ENCODE results near the gene RASSF10. TPM values are rescaled to one million over a fixed set of nuclear protein-coding genes. Genes with fewer than 3 reads are reported as not detected.
"Not testable (repeated sequence)": the region's sequence is repeated elsewhere in the genome, so short reads cannot be mapped to it uniquely, and the experiment has no call there.

Gene RASSF10
- total RNA-seq, 1 donor from 2014 or later, result not detected

GRCh38 chr11:13039126-13039525, 30.0 kb downstream of the RASSF10 start:
- no peak for DNase-seq
- Mint-ChIP-seq H3K4me1 (ENCODE audit: low read depth, unreplicated experiment) (no peaks in the 10 kb centered on the region), H3K9me3 (ENCODE audit: unreplicated experiment) (peaks cover 2% of the 10 kb centered on the region), H3K27ac (ENCODE audit: unreplicated experiment) (no peak overlapping the region), H3K36me3 (ENCODE audit: unreplicated experiment) (no peaks in the 10 kb centered on the region), H3K27me3 (ENCODE audit: unreplicated experiment) (peaks cover 2% of the 10 kb centered on the region), H3K4me3 (ENCODE audit: unreplicated experiment) (no peak overlapping the region)
- TF ChIP-seq CTCF (IDR thresholded peaks at IDR 0.05; ENCODE audit: partially characterized antibody, unreplicated experiment), result no peak

- Mint-ChIP-seq H3K27me3 (ENCODE audit: unreplicated experiment) (no peaks in the 10 kb centered on the region), H3K9me3 (ENCODE audit: unreplicated experiment) (no peaks in the 10 kb centered on the region), H3K27ac (ENCODE audit: unreplicated experiment) (no peak overlapping the region), H3K4me3 (ENCODE audit: unreplicated experiment) (no peak overlapping the region), H3K36me3 (ENCODE audit: unreplicated experiment) (no peaks in the 10 kb centered on the region), H3K4me1 (ENCODE audit: low read depth, unreplicated experiment) (no peaks in the 10 kb centered on the region)
- no peak for DNase-seq
- no peak for TF ChIP-seq CTCF (IDR thresholded peaks at IDR 0.05; ENCODE audit: partially characterized antibody, unreplicated experiment)
These were observed 31.9 kb downstream of the RASSF10 start for GRCh38 chr11:13040969-13041561.

GRCh38 chr11:13042873-13043342, 33.8 kb downstream of the RASSF10 start:
- no peaks in the 10 kb centered on the region for H3K9me3 Mint-ChIP-seq (ENCODE audit: unreplicated experiment)
- no peak for DNase-seq
- H3K4me3 Mint-ChIP-seq (ENCODE audit: unreplicated experiment), result no peak overlapping the region
- H3K27ac Mint-ChIP-seq (ENCODE audit: unreplicated experiment), result no peak overlapping the region
- H3K4me1 Mint-ChIP-seq (ENCODE audit: low read depth, unreplicated experiment), result no peaks in the 10 kb centered on the region
- no peaks in the 10 kb centered on the region for H3K27me3 Mint-ChIP-seq (ENCODE audit: unreplicated experiment)
- TF ChIP-seq CTCF (IDR thresholded peaks at IDR 0.05; ENCODE audit: partially characterized antibody, unreplicated experiment), result no peak
- H3K36me3 Mint-ChIP-seq (ENCODE audit: unreplicated experiment), result no peaks in the 10 kb centered on the region

GRCh38 chr11:13043912-13044628, 35.0 kb downstream of the RASSF10 start:
- no peak overlapping the region for H3K27ac Mint-ChIP-seq (ENCODE audit: unreplicated experiment)
- TF ChIP-seq CTCF (IDR thresholded peaks at IDR 0.05; ENCODE audit: partially characterized antibody, unreplicated experiment), result no peak

GRCh38 chr11:13045089-13045488, 36.0 kb downstream of the RASSF10 start:
- DNase-seq; H3K4me1 Mint-ChIP-seq (ENCODE audit: low read depth, unreplicated experiment); H3K9me3 Mint-ChIP-seq (ENCODE audit: unreplicated experiment); H3K4me3 Mint-ChIP-seq (ENCODE audit: unreplicated experiment); H3K27ac Mint-ChIP-seq (ENCODE audit: unreplicated experiment); H3K36me3 Mint-ChIP-seq (ENCODE audit: unreplicated experiment); H3K27me3 Mint-ChIP-seq (ENCODE audit: unreplicated experiment): not testable (repeated sequence)

More at GRCh38 chr11:13043912-13044628, 35.0 kb downstream of the RASSF10 start:
- Mint-ChIP-seq H3K4me3 (ENCODE audit: unreplicated experiment) (no peak overlapping the region), H3K4me1 (ENCODE audit: low read depth, unreplicated experiment) (no peaks in the 10 kb centered on the region), H3K36me3 (ENCODE audit: unreplicated experiment) (no peaks in the 10 kb centered on the region), H3K27me3 (ENCODE audit: unreplicated experiment) (no peaks in the 10 kb centered on the region), H3K9me3 (ENCODE audit: unreplicated experiment) (no peaks in the 10 kb centered on the region)
- no peak for DNase-seq

Measured in glutamatergic neuron (in vitro differentiated cells).